Endodermal cell (in vitro differentiated cells): Measurements from ENCODE around the gene CELA3A. TPM values are rescaled to one million over a fixed set of nuclear protein-coding genes. Genes with fewer than 3 reads are reported as not detected.
A peak's percentile ranks its signal among the peaks of the same experiment; 100 is the strongest.

Experiments used
- DNase-seq: peaks from one replicate; pipeline ENCODE4 v3.0.0-alpha.2; 2017
- H3K27ac ChIP-seq: 2 replicates; pipeline ENCODE4 v1.5.1; 2013; ENCODE audit warnings: mild to moderate bottlenecking, low read depth, low read length, moderate library complexity
- H3K27me3 ChIP-seq: 2 replicates; pipeline ENCODE4 v1.6.1; 2013; ENCODE audit warnings: mild to moderate bottlenecking, low read length, moderate library complexity; ENCODE audit not compliant: insufficient read depth, control insufficient read depth, poor library complexity, severe bottlenecking
- H3K36me3 ChIP-seq: 2 replicates; pipeline ENCODE4 v1.7.0; 2013; ENCODE audit warnings: mild to moderate bottlenecking, low read length, moderate library complexity; ENCODE audit not compliant: control insufficient read depth, insufficient read depth
- H3K4me1 ChIP-seq: one replicate; pipeline ENCODE4 v1.7.0; 2013; ENCODE audit warnings: low read length; ENCODE audit not compliant: control insufficient read depth, insufficient read depth
- H3K4me3 ChIP-seq: 2 replicates; pipeline ENCODE4 v1.5.1; 2013; ENCODE audit warnings: mild to moderate bottlenecking, low read length, moderate library complexity
- H3K9ac ChIP-seq: 2 replicates; pipeline ENCODE4 v1.6.1; 2013; ENCODE audit warnings: mild to moderate bottlenecking, low read length, moderate library complexity; ENCODE audit not compliant: poor library complexity, severe bottlenecking; ENCODE audit errors: extremely low read depth
- H3K9me3 ChIP-seq: 2 replicates; pipeline ENCODE4 v1.6.1; 2013; ENCODE audit warnings: mild to moderate bottlenecking, low read length, moderate library complexity; ENCODE audit not compliant: control insufficient read depth
- H3K27ac Mint-ChIP-seq: 2 replicates; pipeline ENCODE4 v1.8.0; 2020; ENCODE audit warnings: mixed read lengths
- H3K27me3 Mint-ChIP-seq: 2 replicates; pipeline ENCODE4 v1.8.0; 2021; ENCODE audit warnings: mild to moderate bottlenecking, mixed read lengths; ENCODE audit not compliant: insufficient read depth
- H3K36me3 Mint-ChIP-seq: 2 replicates; pipeline ENCODE4 v1.8.0; 2020; ENCODE audit warnings: low read depth, mixed read lengths
- H3K4me1 Mint-ChIP-seq: 2 replicates; pipeline ENCODE4 v1.8.0; 2020; ENCODE audit warnings: mixed read lengths
- H3K4me3 Mint-ChIP-seq: 2 replicates; pipeline ENCODE4 v1.8.0; 2020; ENCODE audit warnings: mild to moderate bottlenecking, moderate library complexity, mixed read lengths
- H3K9me3 Mint-ChIP-seq: 2 replicates; pipeline ENCODE4 v1.8.0; 2020; ENCODE audit warnings: mild to moderate bottlenecking, mixed read lengths
- CTCF ChIP-seq: fragments of 200-600 bp; sonication (generic); conservative IDR thresholded peaks from 2 replicates; pipeline ENCODE4 v1.5.0; 2021; ENCODE audit warnings: antibody characterized with exemption, mild to moderate bottlenecking
- WGBS, 2 experiments: methylation state at CpG; one replicate each; pipeline versions ENCODE4 v1.1.5 to v1.1.7; 2013; ENCODE audit warnings: missing lambda C conversion rate in 2 of 2, mixed read lengths in 1 of 2; ENCODE audit not compliant: insufficient coverage in 1 of 2, insufficient read length in 1 of 2; 5-methylcytosine and 5-hydroxymethylcytosine counted together
- total RNA-seq, 2 donors: library from RNA; stranded (reverse); fragmentation: NEBNext Ultra II Directional in 1 of 2; extraction: Animal tissue kit (Norgen Biotek cat#: 25700) in 1 of 2; gene quantifications; 2 replicates in 1 of 2; 3 replicates in 1 of 2; pipeline ENCODE4 v1.2.1, GENCODE V29; 2021

CELA3A gene
- total RNA-seq, 2 donors from 2014 or later, result not detected

DNA sequence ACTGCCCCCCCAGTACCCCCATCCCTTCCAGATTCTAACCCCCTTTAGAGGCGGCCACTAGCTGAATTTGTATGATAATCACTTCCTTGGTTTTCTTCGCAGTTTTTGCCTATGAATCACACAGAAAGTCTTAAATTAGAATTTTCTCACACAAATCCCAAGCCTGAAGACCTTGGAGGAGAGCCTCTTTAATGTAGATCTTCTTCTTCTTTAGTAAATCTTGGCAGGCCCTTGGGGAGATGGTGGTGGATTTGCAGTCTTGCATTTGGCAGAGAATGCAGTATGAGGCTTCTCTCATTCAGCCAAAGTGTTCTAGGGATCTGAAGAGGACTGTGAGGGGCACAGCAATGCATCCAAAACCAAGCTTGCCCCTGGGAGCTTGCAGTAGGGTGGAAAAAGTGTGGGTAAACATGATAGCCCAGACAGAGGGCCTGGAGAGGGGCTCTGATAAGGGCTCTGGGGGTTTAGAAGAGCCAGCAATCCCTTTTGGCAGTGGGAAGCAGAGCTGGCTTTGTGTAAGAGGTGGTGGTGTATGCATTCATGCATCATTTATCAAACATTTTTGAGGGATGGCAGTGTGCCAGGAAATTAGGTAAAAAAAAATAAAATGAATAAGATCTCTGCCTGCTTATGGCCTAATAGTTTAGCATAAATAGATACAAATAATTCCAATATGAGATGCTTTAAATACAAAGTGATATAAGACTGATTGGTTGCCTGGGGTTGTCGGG lies 43.4 kb downstream of the CELA3A start:
- Histone ChIP-seq H3K27me3 (no peaks in the 10 kb centered on the region), H3K9ac (no peak overlapping the region), H3K9me3 (no peaks in the 10 kb centered on the region), H3K4me1 (no peaks in the 10 kb centered on the region), H3K27ac (no peak overlapping the region), H3K4me3 (no peak overlapping the region), H3K36me3 (no peaks in the 10 kb centered on the region)
- WGBS, 2 experiments, result 43 to 67% methylated on average over 1 to 3 of the region's 3 CpGs
- H3K9me3 Mint-ChIP-seq, result no peaks in the 10 kb centered on the region
- peaks cover 11% of the 10 kb centered on the region for H3K4me1 Mint-ChIP-seq
- no peaks in the 10 kb centered on the region for H3K36me3 Mint-ChIP-seq
- no peak overlapping the region for H3K27ac Mint-ChIP-seq
- H3K4me3 Mint-ChIP-seq, result no peak overlapping the region
- no peaks in the 10 kb centered on the region for H3K27me3 Mint-ChIP-seq
- no peak for DNase-seq
- no peak for TF ChIP-seq CTCF

- Histone ChIP-seq H3K27me3 (no peaks in the 10 kb centered on the region), H3K36me3 (no peaks in the 10 kb centered on the region), H3K27ac (no peak overlapping the region), H3K9ac (no peak overlapping the region), H3K4me3 (no peak overlapping the region), H3K9me3 (no peaks in the 10 kb centered on the region), H3K4me1 (no peaks in the 10 kb centered on the region)
- Mint-ChIP-seq H3K4me1 (peaks cover 9% of the 10 kb centered on the region), H3K36me3 (no peaks in the 10 kb centered on the region), H3K27me3 (no peaks in the 10 kb centered on the region), H3K27ac (no peak overlapping the region), H3K9me3 (no peaks in the 10 kb centered on the region), H3K4me3 (no peak overlapping the region)
- WGBS, 2 experiments, result 83 to 94% methylated on average over 1 of the region's 2 CpGs
- no peak for DNase-seq
- no peak for TF ChIP-seq CTCF
These were observed 44.3 kb downstream of the CELA3A start for GRCh38 chr1:22045604-22046228.

DNA sequence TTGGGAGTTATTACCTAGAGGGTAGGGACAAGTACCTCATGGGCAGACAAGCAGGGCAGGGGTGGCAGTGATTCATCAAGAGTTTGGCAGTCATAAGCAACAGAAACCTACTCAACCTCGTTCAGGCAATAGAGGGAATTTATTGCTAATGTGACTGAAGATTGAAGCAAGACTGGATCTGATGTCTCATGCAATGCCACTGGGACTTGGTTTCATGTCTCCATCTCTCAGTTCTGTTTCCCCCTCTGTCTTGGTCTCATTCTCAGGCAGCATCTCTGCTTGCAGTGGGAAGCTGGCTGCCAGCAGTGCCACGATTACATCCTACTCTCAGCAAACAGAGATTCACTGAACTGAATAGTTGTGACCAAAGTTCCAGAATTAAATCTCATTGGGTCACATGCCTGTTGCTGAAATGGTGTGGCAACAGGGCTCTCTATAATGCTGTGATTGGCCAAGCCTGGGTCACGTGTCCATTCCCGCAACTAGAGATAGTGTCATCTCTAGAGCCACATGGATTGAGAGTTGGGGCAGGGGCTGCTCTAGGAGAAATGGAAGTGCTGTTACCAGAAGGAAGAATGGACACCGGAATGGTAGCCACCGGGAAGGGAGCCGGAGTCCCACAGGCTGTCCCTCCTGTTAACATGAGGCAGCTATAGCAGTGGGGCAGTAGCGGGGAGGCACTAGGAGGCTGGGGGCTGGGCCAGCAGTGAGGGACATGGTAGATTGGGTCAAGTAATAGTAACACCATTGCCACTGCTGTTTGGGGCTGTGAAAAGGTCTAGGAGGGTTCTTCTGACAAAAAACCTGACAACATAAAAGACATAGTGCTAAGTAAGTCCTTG lies 47.1 kb downstream of the CELA3A start:
- H3K27me3 ChIP-seq, result no peaks in the 10 kb centered on the region
- no peaks in the 10 kb centered on the region for H3K9me3 ChIP-seq
- H3K9ac ChIP-seq, result no peak overlapping the region
- Mint-ChIP-seq H3K4me3 (no peak overlapping the region), H3K36me3 (no peaks in the 10 kb centered on the region), H3K27me3 (no peaks in the 10 kb centered on the region), H3K4me1 (peaks cover 9% of the 10 kb centered on the region), H3K27ac (peak overlapping the region; percentile 13), H3K9me3 (no peaks in the 10 kb centered on the region)
- 90 to 100% methylated on average over 6 to 8 of the region's 8 CpGs for WGBS, 2 experiments
- peak; percentile 67 for DNase-seq
- H3K36me3 ChIP-seq, result peaks cover under 1% of the 10 kb centered on the region
- TF ChIP-seq CTCF, result no peak
- no peak overlapping the region for H3K4me3 ChIP-seq
- H3K4me1 ChIP-seq, result no peaks in the 10 kb centered on the region
- H3K27ac ChIP-seq, result no peak overlapping the region
